Measurements from ENCODE around the gene DMD.

GRCh38 chrX:32026772-32027171 is 1184.6 kb downstream of the DMD start:
- TF ChIP-seq, protein P1, sequence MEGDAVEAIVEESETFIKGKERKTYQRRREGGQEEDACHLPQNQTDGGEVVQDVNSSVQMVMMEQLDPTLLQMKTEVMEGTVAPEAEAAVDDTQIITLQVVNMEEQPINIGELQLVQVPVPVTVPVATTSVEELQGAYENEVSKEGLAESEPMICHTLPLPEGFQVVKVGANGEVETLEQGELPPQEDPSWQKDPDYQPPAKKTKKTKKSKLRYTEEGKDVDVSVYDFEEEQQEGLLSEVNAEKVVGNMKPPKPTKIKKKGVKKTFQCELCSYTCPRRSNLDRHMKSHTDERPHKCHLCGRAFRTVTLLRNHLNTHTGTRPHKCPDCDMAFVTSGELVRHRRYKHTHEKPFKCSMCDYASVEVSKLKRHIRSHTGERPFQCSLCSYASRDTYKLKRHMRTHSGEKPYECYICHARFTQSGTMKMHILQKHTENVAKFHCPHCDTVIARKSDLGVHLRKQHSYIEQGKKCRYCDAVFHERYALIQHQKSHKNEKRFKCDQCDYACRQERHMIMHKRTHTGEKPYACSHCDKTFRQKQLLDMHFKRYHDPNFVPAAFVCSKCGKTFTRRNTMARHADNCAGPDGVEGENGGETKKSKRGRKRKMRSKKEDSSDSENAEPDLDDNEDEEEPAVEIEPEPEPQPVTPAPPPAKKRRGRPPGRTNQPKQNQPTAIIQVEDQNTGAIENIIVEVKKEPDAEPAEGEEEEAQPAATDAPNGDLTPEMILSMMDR (IDR thresholded peaks at IDR 0.05), result no peak
- TF ChIP-seq EZH2 (IDR thresholded peaks at IDR 0.05; ENCODE audit: borderline replicate concordance, insufficient read depth, low read depth, low read length, poor library complexity, severe bottlenecking), result no peak
